ENCODE data around the gene CCDC70. TPM values are rescaled to one million over a fixed set of nuclear protein-coding genes. Genes with fewer than 3 reads are reported as not detected.

The CCDC70 gene
- total and polyA plus RNA-seq, 2 of the 8 experiments (the other 6 are each of a cell fraction or from before 2014, with no cell fraction given), result not detected

DNA sequence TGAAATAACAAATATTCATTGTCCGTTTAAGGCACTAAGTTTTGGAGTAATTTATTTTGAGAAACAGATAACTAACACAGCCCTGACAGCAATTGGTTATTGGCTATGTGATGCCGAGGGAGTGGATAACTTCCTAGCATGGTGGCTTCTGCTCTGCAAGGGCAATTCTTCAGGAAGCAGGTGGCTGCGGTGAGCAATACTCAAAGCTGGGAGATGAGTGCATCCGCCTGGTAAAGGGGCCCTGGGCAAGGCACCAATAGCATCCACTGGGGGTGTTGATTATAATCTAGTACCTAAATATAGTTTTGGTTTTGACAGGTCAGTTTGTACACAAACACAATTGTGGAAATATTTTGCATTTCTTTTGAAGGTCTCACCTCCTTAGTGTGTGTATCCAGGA, 41.0 kb downstream of the CCDC70 start:
- 93% methylated on average over 4 of the region's 4 CpGs; no CpG with 5 or more reads in 1 of the 2 experiments for WGBS, 2 experiments (ENCODE audit: extremely low coverage in 1 of 2, insufficient coverage in 1 of 2, insufficient read length in 1 of 2, insufficient replicate concordance in 2 of 2, low coverage in 1 of 2, low lambda C conversion rate in 2 of 2, missing lambda C conversion rate in 1 of 2)
- TF ChIP-seq CREB1 (IDR thresholded peaks at IDR 0.05) (no peak), BCL11A (IDR thresholded peaks at IDR 0.05; ENCODE audit: low read depth in 2 of 2, low read length in 2 of 2) (no peak), RXRA (IDR thresholded peaks at IDR 0.05; ENCODE audit: insufficient read depth, low read depth, low read length) (no peak), TAF1 (IDR thresholded peaks at IDR 0.05; ENCODE audit: low read depth, low read length) (no peak), USF2 (IDR thresholded peaks at IDR 0.05; ENCODE audit: low read length) (no peak), RBBP5 (IDR thresholded peaks at IDR 0.05; ENCODE audit: borderline replicate concordance, low read depth, low read length) (no peak), KDM4A (IDR thresholded peaks at IDR 0.05; ENCODE audit: low read depth, low read length, severe bottlenecking) (no peak), SUZ12 (IDR thresholded peaks at IDR 0.05; ENCODE audit: low read length) (no peak)

More for the DNA sequence above, 41.0 kb downstream of the CCDC70 start:
- no peak overlapping the region for H2AK5ac ChIP-seq (ENCODE audit: low read depth, low read length)
- H3K36me3 ChIP-seq (ENCODE audit: control insufficient read depth in 2 of 4, insufficient read depth in 4 of 4, low read length in 3 of 4), result no peaks in the 10 kb centered on the region
- CTCF ChIA-PET (ENCODE audit: partially characterized antibody), result interaction anchor here (0.8 to 2.0 kb wide), 5 partner anchors 10 to 94 kb away, joined by 3 to 6 read pairs (median 5); no protein-coding TSS in a partner anchor
- peaks cover 0 to 2% of the 10 kb centered on the region in 2 experiments for H4K20me1 ChIP-seq (replicated peaks in 1 of 2; ENCODE audit: control insufficient read depth in 1 of 2, insufficient read depth in 2 of 2, low read length in 2 of 2)
- no peak overlapping the region for H2BK12ac ChIP-seq (ENCODE audit: low read depth, low read length)
- no peak overlapping the region for H2BK5ac ChIP-seq (ENCODE audit: low read depth, low read length)
- H3K27ac ChIP-seq (ENCODE audit: low read depth, low read length), result no peak overlapping the region
- no peak overlapping the region for H2BK20ac ChIP-seq (ENCODE audit: low read length)
- no peak overlapping the region for H3K4me2 ChIP-seq (ENCODE audit: insufficient read depth in 1 of 2, low read depth in 2 of 2, low read length in 2 of 2)
- no peak overlapping the region for H3K9ac ChIP-seq (replicated peaks in 1 of 4; ENCODE audit: extremely low read depth in 1 of 4, low read depth in 3 of 4, low read length in 3 of 4)
- no peaks in the 10 kb centered on the region for H3K27me3 ChIP-seq (replicated peaks in 1 of 4; ENCODE audit: control insufficient read depth in 3 of 4, extremely low read depth in 1 of 4, insufficient read depth in 3 of 4, low read length in 3 of 4)
- H3K4me3 ChIP-seq (ENCODE audit: extremely low read depth in 1 of 4, insufficient read depth in 2 of 4, low read depth in 3 of 4, low read length in 4 of 4), result no peak overlapping the region
- H3K18ac ChIP-seq (ENCODE audit: extremely low read depth, low read length), result no peak overlapping the region
- no peaks in the 10 kb centered on the region for H3K79me2 ChIP-seq (ENCODE audit: control insufficient read depth in 1 of 2, insufficient read depth in 2 of 2, low read length in 2 of 2)
- H2AFZ ChIP-seq (ENCODE audit: low read length), result no peak overlapping the region
- H2BK120ac ChIP-seq (replicated peaks; ENCODE audit: low read depth, low read length), result no peak overlapping the region
- POLR2A ChIA-PET (ENCODE audit: partially characterized antibody), result no interaction called here
- H4K5ac ChIP-seq (ENCODE audit: insufficient read length, low read depth, low read length), result no peak overlapping the region
- H3K23ac ChIP-seq (ENCODE audit: insufficient read length), result no peak overlapping the region
- no peaks in the 10 kb centered on the region for H3K9me3 ChIP-seq (ENCODE audit: insufficient read depth in 2 of 2, low read depth in 1 of 2, low read length in 1 of 2)
- H4K91ac ChIP-seq (replicated peaks; ENCODE audit: insufficient read length, low read length), result no peak overlapping the region
- H3K23me2 ChIP-seq (ENCODE audit: low read depth, low read length), result no peaks in the 10 kb centered on the region
- no peak overlapping the region for H3K14ac ChIP-seq (ENCODE audit: insufficient read length)
- FAIRE-seq (no peak), DNase-seq (ENCODE audit: low read depth in 1 of 2, low spot score in 2 of 2) (no peak)
- peaks cover 0 to 5% (median under 1%) of the 10 kb centered on the region in 4 experiments; a peak in 2 of 7 replicates for H3K4me1 ChIP-seq (replicated peaks in 1 of 4; ENCODE audit: control insufficient read depth in 3 of 4, insufficient read depth in 4 of 4, low read length in 3 of 4)
- no peak overlapping the region for H3K56ac ChIP-seq (replicated peaks; ENCODE audit: insufficient read length, low read depth, low read length)
- no peak overlapping the region for H4K8ac ChIP-seq (ENCODE audit: extremely low read depth, insufficient read depth, low read length)
- H3K4ac ChIP-seq (replicated peaks; ENCODE audit: insufficient read length, low read depth, low read length), result no peak overlapping the region
- no peak overlapping the region for H2BK15ac ChIP-seq (ENCODE audit: low read length)
- H3K79me1 ChIP-seq (ENCODE audit: low read depth, low read length), result no peaks in the 10 kb centered on the region; the same call in 1 of the 2 replicates

Measured in H1 (cell line).